Activated gamma-delta T cell treated with Interleukin-2 at 50 U/mL for 16 hours (primary cell): ENCODE measurements around the gene TIMP2.
"Not testable (repeated sequence)": the region's sequence is repeated elsewhere in the genome, so short reads cannot be mapped to it uniquely, and the experiment has no call there.

Experiments used
- DNase-seq: peaks from one replicate; pipeline ENCODE4 v3.0.0-alpha.2; 2020

Gene TIMP2

GRCh38 chr17:78954684-78955083 is 29.5 kb upstream of the TIMP2 start:
- DNase-seq: no peak

GRCh38 chr17:78953356-78954350 is 28.5 kb upstream of the TIMP2 start:
- no peak for DNase-seq

GRCh38 chr17:78952706-78953105 is 27.5 kb upstream of the TIMP2 start:
- DNase-seq: no peak

- no peak for DNase-seq
Measured at GRCh38 chr17:78951967-78952551, 26.9 kb upstream of the TIMP2 start.

GRCh38 chr17:78950870-78951269 is 25.7 kb upstream of the TIMP2 start:
- no peak for DNase-seq

GRCh38 chr17:78947235-78948149 is 22.3 kb upstream of the TIMP2 start:
- no peak for DNase-seq

- DNase-seq: no peak
Measured at GRCh38 chr17:78946631-78947030, 21.4 kb upstream of the TIMP2 start.

GRCh38 chr17:78946131-78946530 is 20.9 kb upstream of the TIMP2 start:
- no peak for DNase-seq

GRCh38 chr17:78945455-78945854 is 20.3 kb upstream of the TIMP2 start:
- DNase-seq: not testable (repeated sequence)

- no peak for DNase-seq
Measured at GRCh38 chr17:78944956-78945355, 19.8 kb upstream of the TIMP2 start.

GRCh38 chr17:78944026-78944425 is 18.8 kb upstream of the TIMP2 start:
- no peak for DNase-seq

GRCh38 chr17:78940708-78941107 is 15.5 kb upstream of the TIMP2 start:
- DNase-seq: no peak

GRCh38 chr17:78940258-78940657 is 15.1 kb upstream of the TIMP2 start:
- DNase-seq: no peak

- DNase-seq: no peak
Measured at GRCh38 chr17:78939615-78940014, 14.4 kb upstream of the TIMP2 start.

GRCh38 chr17:78937561-78937960 is 12.4 kb upstream of the TIMP2 start:
- no peak for DNase-seq

GRCh38 chr17:78935419-78936323 is 10.5 kb upstream of the TIMP2 start:
- DNase-seq: no peak

GRCh38 chr17:78934681-78935418 is 9.7 kb upstream of the TIMP2 start:
- DNase-seq: no peak

- DNase-seq: no peak
Measured at GRCh38 chr17:78933959-78934568, 8.9 kb upstream of the TIMP2 start.

- peak; percentile 50 for DNase-seq
Measured at GRCh38 chr17:78933025-78933958, 8.1 kb upstream of the TIMP2 start.
